ENCODE data around the gene AWAT1.
"Not testable (repeated sequence)": the region's sequence is repeated elsewhere in the genome, so short reads cannot be mapped to it uniquely, and the experiment has no call there.

Gene AWAT1

GRCh38 chrX:70234355-70234754 is at the start of gene AWAT1:
Gene AWAT1, plus strand, starts transcription at chrX:70234655. Its CDS starts 41 bp downstream, at chrX:70234696.
- no peak for DNase-seq

GRCh38 chrX:70190225-70190624 is 44.2 kb upstream of the AWAT1 start:
- DNase-seq: no peak

- DNase-seq: peak; percentile 44
Observed at GRCh38 chrX:70196961-70197720, 37.3 kb upstream of the AWAT1 start.

- DNase-seq: no peak
Observed at GRCh38 chrX:70201732-70202131, 32.7 kb upstream of the AWAT1 start.

- DNase-seq: no peak
Observed at GRCh38 chrX:70208479-70208878, 26.0 kb upstream of the AWAT1 start.

- peak; percentile 5 for DNase-seq
Observed at GRCh38 chrX:70209570-70209969, 24.9 kb upstream of the AWAT1 start.

GRCh38 chrX:70219938-70220764 is 14.3 kb upstream of the AWAT1 start:
- peak; percentile 83 for DNase-seq

GRCh38 chrX:70226048-70226447 is 8.4 kb upstream of the AWAT1 start:
- DNase-seq: no peak

- DNase-seq: no peak
Observed at GRCh38 chrX:70226687-70227086, 7.8 kb upstream of the AWAT1 start.

- no peak for DNase-seq
Observed at GRCh38 chrX:70231666-70232065, 2.8 kb upstream of the AWAT1 start.

GRCh38 chrX:70240751-70241150 is 6.3 kb downstream of the AWAT1 start:
- no peak for DNase-seq

- DNase-seq: no peak
Observed at GRCh38 chrX:70241501-70241900, 7.0 kb downstream of the AWAT1 start.

- not testable (repeated sequence) for DNase-seq
Observed at GRCh38 chrX:70243601-70244000, 9.1 kb downstream of the AWAT1 start.

GRCh38 chrX:70244881-70245280 is 10.4 kb downstream of the AWAT1 start:
- DNase-seq: no peak

GRCh38 chrX:70247252-70247651 is 12.8 kb downstream of the AWAT1 start:
- DNase-seq: no peak

- DNase-seq: no peak
Observed at GRCh38 chrX:70252491-70252890, 18.0 kb downstream of the AWAT1 start.

GRCh38 chrX:70253377-70254062 is 19.1 kb downstream of the AWAT1 start:
- no peak for DNase-seq

- no peak for DNase-seq
Observed at GRCh38 chrX:70254063-70254400, 19.6 kb downstream of the AWAT1 start.

GRCh38 chrX:70254909-70255308 is 20.5 kb downstream of the AWAT1 start:
- no peak for DNase-seq

- no peak for DNase-seq
Observed at GRCh38 chrX:70255452-70255851, 21.0 kb downstream of the AWAT1 start.

GRCh38 chrX:70257423-70258288 is 23.2 kb downstream of the AWAT1 start:
- DNase-seq: no peak

- DNase-seq: no peak
Observed at GRCh38 chrX:70260104-70260503, 25.6 kb downstream of the AWAT1 start, which contains the start of gene P2RY4. Gene P2RY4, minus strand, starts transcription at chrX:70260204. Its CDS starts 580 bp downstream, at chrX:70259624.
